IPS-11a (cell line): Measurements from ENCODE around the gene KDSR.

Experiments used
- H3K4me3 ChIP-seq: one replicate; pipeline ENCODE4 v1.5.1; 2013; ENCODE audit warnings: low read depth, low read length, control low read depth

The KDSR gene

DNA sequence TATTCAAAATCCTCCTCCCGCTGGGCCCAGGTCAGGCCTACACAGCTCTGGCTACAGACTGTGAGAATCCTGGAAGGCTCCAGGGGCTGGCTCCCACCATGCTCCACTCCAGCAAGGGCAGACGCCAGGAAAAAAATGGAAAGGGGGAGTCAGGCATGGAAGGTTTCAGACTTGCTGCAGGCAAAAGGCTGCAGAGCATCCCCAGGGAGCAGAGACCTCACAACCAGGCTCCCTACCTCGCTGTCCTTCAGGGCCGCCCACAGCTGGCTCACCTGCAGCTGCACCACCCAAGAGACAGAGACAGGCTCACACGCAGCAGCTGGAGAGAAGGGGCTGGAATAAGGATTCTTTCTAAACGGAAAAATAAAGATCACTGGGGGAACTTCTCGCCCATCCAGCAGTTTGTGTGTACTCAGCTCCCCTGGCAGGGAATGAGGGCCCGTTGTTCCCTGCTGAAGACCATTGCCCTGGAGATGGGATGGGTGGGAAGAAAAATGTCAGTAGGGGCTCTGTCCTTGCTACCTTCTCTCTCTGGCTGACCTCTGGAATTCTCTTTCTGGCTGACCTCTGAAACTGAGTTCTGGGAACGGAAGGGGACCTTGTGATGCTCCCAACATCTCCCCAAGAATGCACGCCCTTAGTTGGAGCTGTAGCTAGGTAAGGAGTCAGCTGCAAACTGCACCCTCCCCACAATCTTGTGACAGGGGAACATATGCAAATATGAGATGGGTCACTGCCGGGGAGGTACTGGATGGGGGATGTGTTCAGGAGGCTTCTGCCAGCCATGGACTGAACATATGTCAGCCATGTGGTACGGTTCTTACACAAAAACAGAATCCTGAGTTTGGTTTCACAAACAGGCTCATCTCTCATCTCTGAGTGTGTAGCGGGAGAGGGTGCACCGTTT is 81.9 kb downstream of the KDSR start:
- no peak overlapping the region for H3K4me3 ChIP-seq

DNA sequence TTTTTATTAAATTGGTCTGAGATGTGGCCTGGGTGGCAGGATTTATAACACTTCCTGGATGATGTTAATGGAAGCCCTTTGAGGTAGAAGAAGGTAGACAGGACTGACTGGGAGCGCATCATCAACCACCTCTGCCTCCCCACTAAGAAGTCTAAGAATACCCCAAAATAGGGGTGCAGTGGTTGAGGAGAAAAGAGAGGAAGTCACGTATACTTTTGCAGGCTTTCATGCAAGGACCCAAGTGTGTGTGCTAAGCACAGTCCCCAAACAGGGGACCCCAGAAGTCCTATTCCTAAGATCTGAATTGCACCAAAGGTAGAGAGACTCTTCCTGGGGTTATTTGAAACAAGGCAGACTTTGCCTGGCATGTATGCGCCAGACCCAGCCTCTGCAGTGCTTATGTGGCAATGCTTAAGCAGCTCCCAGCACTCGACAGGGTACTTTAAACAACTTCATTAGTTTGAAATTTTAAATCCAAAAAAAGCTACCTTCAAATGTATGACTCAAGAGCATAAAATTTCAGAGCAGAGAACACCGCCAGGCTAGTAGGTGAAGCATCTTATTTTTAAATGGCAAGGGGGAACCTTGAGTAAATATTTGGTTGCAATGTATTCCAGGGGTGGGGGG is 82.7 kb downstream of the KDSR start:
- no peak overlapping the region for H3K4me3 ChIP-seq

DNA sequence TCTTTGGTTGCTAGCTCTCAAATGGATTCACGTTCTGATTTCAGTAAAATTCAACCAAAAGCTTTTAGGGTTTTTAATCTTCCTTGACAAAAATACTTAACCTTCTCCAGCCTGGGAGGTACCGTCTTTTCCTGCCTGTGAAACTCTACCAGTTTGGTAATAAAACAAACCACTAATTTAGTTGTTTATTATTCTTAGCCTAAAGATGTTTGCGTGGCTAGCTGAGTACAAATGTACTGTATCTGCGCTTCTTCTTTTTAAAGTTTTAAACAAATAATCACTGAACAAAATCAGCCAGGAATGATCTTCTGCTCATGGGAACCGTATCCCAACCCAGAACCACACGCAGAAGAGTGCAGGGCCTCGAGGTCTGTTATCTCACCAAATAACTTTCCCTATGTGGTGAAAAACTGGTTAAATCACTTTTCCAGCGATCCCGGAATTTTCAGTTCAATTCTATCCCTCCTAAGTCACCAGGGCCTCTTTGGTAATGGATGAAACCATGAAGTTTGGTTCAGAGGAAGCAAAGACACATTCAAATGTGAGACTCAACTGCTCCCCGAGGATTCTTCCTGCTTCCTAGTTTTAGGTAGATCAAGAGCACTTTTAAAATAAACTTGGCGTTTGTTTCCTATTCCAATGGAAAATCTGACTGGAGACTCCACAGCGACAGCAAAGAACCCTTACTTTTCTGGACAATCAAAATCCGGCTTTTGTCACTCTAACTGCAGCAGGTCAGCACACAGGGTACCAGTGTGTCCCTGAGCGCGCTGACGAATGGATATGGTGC is 83.5 kb downstream of the KDSR start:
- H3K4me3 ChIP-seq = no peak overlapping the region

DNA sequence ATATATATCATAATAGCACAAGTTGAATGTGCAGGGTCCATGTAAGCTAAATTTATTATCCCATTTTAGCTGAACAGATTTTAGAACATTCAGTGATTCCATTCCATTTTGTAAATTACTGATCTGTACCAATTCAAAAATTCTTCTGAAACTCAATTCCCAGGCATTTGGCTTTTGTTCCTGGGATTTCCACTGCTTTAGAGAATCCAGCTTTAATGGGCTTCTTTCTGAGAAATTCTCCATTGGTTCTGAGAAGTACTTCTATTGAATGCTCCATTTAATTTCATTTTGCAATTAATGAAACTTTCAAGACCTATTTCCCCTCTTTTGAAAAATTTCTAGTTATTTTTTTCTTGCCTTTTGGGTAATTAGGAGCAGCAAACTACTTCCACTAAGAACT is 84.2 kb downstream of the KDSR start:
- no peak overlapping the region for H3K4me3 ChIP-seq
